ENCODE measurements around the gene CLMP. TPM values are rescaled to one million over a fixed set of nuclear protein-coding genes. Genes with fewer than 3 reads are reported as not detected.

The CLMP gene
- total and polyA plus RNA-seq, 2 experiments from 2014 or later, result 7.1 to 18.4 TPM

GRCh38 chr11:123045101-123045500, 149.9 kb downstream of the CLMP start (continued):
- TF ChIP-seq CREB1 (CRISPR knock-in tag; IDR thresholded peaks at IDR 0.05; ENCODE audit: low read depth) (no peak), JUNB (IDR thresholded peaks at IDR 0.05; ENCODE audit: unreplicated experiment) (no peak), CTCF (conservative IDR thresholded peaks at IDR 0.05; ENCODE audit: low read depth in 2 of 2) (no peak)

GRCh38 chr11:123041185-123041584, 153.9 kb downstream of the CLMP start:
- no peaks in the 10 kb centered on the region for H3K9me3 Mint-ChIP-seq
- no peaks in the 10 kb centered on the region for H3K4me1 Mint-ChIP-seq
- no peak overlapping the region for H3K4me3 Mint-ChIP-seq
- Histone ChIP-seq H3K9me2 (ENCODE audit: insufficient read depth) (no peaks in the 10 kb centered on the region), H3K27ac (ENCODE audit: low read depth) (no peak overlapping the region), H3F3A (replicated peaks; ENCODE audit: low read depth) (no peaks in the 10 kb centered on the region), H3K4me2 (no peak overlapping the region), H4K20me1 (replicated peaks; ENCODE audit: insufficient read depth) (no peaks in the 10 kb centered on the region), H3K27me3 (ENCODE audit: insufficient read depth) (no peaks in the 10 kb centered on the region), H3K4me3 (no peak overlapping the region), H3K79me2 (replicated peaks; ENCODE audit: insufficient read depth) (no peaks in the 10 kb centered on the region), H3K4me1 (ENCODE audit: insufficient read depth) (no peaks in the 10 kb centered on the region), H3K36me3 (ENCODE audit: insufficient read depth) (no peaks in the 10 kb centered on the region), H2AFZ (0 out of 2 replicates have a peak overlapping the region, but pooled peaks have one; percentile 10)
- no peaks in the 10 kb centered on the region for H3K36me3 Mint-ChIP-seq (ENCODE audit: low read depth)
- no peak for ATAC-seq
- no peak overlapping the region for H3K27ac Mint-ChIP-seq
- peaks cover 3% of the 10 kb centered on the region for H3K27me3 Mint-ChIP-seq (ENCODE audit: insufficient read depth, low read depth, poor library complexity)
- TF ChIP-seq CTCF (conservative IDR thresholded peaks at IDR 0.05; ENCODE audit: low read depth in 2 of 2) (no peak), CREB1 (CRISPR knock-in tag; IDR thresholded peaks at IDR 0.05; ENCODE audit: low read depth) (no peak), ZNF462 (CRISPR knock-in tag; IDR thresholded peaks at IDR 0.05) (no peak), ETS1 (IDR thresholded peaks at IDR 0.05) (no peak), POLR2AphosphoS5 (IDR thresholded peaks at IDR 0.05; ENCODE audit: low read depth) (no peak), REST (IDR thresholded peaks at IDR 0.05; ENCODE audit: unreplicated experiment) (no peak), STAT1 (IDR thresholded peaks at IDR 0.05; ENCODE audit: unreplicated experiment) (no peak), NANOG (IDR thresholded peaks at IDR 0.05; ENCODE audit: borderline replicate concordance) (no peak)
- no peak for DNase-seq (ENCODE audit: low spot score)
